NCI-H2081 treated with DMSO at 0.1 percent for 48 hours (cell line): ENCODE results near the gene ZNF483.
A peak's percentile ranks its signal among the peaks of the same experiment; 100 is the strongest.
"Not testable (repeated sequence)": the region's sequence is repeated elsewhere in the genome, so short reads cannot be mapped to it uniquely, and the experiment has no call there.

Experiments used
- DNase-seq: peaks from one replicate; lab custom pipeline; 2025; lab: John Stamatoyannopoulos, UW

The ZNF483 gene

DNA sequence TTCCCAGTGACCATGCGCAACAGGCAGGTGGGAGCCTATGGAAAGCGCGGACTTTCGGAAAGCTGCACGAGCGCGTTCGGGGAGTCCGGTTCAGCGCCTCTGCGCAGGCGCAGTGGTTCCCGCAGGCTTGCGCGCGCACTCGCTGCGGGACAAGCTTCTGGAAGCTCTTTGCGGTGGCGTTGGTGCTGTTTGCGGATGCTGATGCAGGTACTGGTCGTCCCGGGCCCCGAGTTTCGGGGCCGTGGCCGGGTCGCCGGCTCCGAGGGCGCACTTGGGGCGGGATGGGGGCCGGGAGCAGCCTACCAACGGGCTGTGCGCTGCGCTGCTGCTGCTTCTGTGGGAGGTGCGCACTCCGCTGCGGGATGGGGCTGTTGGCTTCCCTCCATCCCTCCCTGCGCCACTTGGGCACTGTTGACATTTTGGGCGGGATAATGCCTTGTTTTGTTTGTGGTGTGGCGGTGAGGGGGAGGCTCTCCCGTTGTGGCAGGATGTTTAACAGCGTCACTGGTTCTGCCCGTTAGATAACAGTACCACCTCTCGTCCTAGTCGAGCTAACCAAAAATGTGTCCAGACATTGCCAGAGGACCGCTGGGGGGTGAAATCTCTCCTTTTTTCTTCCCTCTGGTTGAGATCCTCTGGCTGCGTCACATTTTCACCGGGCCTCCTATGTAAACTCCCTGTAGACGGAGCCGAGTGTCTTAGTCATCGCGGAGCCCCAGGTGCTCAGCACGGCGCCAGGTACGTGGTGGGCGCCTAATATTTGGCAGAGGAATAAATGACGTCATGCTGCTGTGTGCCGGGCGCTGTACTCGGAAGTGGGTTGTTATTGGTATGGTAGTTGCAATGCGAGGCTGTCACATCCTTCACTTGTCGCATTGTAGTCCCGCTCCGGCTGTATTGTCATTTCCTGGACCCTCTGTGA, at the start of gene ZNF483:
Gene ZNF483 (plus strand): TSS at position 124 of the 922 bp plus-strand sequence. CDS start 2,217 bp downstream, outside the sequence.
- DNase-seq: peak; percentile 43

DNA sequence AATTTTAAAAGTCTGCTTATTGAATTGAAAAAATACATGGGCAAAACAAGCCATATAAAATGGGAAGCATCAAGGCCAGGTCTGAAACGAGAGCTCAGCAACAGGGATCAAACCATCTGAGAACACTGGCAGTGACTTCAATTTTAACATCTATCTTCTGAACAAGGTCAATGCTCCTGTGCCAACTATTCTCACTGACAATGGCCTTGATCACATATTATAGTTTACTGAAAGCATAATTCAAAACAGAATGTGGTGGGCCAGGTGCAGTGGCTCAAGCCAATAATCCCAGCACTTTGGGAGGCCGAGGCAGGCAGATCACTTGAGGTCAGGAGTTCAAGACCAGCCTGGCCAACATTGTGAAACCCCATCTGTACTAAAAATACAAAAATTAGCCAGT, 49.8 kb upstream of the ZNF483 start:
- no peak for DNase-seq

DNA sequence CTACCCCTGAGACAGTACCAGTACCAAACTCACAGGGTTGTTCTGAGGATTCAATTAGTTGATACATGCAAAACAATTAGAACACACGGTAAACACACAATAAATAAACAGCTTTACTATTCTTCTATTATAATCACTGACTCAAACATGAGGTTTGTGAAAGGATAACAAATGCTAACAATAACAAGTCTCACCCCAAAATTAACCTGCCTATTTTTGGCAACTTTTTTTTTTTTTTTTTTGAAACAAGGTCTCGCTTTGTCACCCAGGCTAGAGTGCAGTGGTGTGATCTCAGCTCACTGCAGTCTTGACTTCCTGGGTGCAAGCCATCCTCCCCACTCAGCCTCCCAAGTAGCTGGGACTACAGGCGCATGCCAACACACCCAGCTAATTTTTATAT, 47.3 kb upstream of the ZNF483 start:
- no peak for DNase-seq

- peak; percentile 30 for DNase-seq
Measured at GRCh38 chr9:111481885-111482636, 42.9 kb upstream of the ZNF483 start.

- no peak for DNase-seq
Measured at GRCh38 chr9:111482694-111483438, 42.1 kb upstream of the ZNF483 start.

DNA sequence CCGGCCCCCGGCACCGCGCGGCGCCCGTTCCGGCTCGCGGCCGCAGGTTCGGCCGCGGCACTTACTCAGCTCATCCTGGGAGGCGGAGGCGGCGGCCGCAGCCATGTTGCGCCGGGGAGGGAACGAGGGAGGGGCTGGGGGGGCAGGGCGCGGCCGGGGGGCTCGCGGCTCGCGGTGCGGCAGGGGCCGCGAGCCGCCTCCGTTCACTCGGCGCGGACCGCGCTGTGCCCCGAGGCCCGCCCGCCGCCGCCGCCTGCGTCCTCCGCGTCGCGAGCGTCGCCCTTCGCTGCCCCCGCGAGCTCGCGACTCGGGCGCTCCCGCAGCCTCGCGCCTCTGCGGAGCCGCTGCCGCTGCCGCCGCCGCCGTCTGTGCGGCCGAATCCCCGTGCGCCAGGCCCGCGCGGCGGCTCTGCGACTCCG, 41.5 kb upstream of the ZNF483 start:
- no peak for DNase-seq

- DNase-seq: no peak
Measured at GRCh38 chr9:111483858-111484571, 41.0 kb upstream of the ZNF483 start, which contains the start of gene ECPAS. ECPAS (minus strand) TSS chr9:111484383; CDS start chr9:111472918, 11,465 bp downstream.

- no peak for DNase-seq
Measured at GRCh38 chr9:111484572-111484894, 40.4 kb upstream of the ZNF483 start.

DNA sequence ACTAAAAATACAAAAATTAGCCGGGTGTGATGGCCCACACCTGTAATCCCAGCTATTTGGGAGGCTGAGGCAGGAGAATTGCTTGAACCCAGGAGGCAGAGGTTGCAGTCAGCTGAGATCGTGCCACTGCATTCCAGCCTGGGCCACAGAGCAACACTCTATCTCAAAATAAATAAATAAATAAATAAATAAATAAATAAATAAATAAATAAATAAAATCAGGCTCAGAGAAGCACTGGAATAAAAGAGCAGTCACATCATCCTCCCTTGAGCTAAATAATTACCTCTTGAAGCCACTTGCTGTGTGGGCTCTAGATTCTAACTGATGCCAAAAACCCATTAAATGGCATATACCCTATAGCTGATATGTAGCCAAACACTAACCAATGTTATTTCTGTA, 27.8 kb upstream of the ZNF483 start:
- DNase-seq: not testable (repeated sequence)

DNA sequence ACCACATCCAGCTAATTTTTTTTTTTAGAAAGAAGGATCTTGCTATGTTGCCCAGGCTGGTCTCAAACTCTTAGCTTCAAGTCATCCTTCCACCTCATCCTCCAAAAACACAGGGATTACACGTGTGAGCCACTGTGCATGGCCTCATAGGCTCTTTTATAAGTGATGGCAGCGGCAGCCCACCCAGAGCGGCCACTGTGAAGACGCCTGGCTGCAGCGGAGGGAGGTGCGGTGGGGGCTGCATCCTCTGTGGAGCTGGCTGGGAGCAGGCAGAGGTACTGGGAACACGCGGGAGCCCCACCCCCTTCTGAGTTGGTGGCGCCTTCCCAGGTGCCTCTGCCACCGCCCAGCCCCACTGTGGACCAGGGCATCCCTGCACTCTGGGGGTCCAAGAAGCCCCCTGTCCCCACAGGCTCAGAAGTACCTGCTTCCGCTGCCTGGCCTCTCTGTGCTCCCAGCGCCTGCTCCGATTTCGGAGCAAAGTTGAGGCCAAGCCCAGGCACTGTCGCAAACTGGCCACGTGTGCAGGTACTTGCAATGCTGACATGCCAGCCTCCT, 23.9 kb upstream of the ZNF483 start:
- DNase-seq: no peak

DNA sequence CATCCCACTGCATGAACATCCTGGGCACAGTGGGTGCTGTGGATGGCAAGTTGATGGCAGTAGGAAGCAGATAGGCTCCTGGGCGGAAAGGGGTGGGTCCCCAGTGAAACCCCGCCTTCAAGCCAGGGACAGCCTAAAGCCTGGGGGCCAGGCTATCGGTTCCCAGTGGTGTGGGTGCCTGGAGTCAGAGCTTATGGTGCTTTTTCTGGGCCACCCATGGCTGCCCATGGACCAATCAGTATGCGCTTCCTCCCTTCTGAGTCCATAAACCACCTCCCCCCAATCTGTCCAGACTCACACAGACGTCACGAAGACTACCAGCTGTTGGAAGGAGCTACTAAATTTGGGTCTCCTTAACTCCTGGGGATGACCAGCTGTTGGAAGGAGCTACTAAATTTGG, 23.3 kb upstream of the ZNF483 start:
- DNase-seq: no peak

DNA sequence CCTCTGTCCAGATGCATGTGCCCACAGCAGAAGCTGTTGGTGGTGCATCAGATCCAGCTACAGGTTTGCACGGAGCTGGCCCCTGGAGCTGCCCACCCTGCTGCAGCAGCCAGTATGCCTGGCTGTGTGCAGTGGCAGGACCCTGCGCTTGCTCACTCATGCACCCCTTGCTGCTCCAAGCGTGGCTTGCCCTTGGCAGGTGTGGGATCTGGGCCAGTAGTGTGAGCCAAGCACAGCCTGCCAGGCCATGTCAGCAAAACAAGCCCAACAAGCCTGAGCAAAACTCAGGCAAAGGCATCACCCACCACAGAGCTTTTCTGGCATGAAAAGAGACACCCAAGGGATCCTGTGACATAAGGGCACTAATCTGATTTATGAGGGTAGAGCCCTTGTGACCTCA, 22.5 kb upstream of the ZNF483 start:
- DNase-seq: no peak

DNA sequence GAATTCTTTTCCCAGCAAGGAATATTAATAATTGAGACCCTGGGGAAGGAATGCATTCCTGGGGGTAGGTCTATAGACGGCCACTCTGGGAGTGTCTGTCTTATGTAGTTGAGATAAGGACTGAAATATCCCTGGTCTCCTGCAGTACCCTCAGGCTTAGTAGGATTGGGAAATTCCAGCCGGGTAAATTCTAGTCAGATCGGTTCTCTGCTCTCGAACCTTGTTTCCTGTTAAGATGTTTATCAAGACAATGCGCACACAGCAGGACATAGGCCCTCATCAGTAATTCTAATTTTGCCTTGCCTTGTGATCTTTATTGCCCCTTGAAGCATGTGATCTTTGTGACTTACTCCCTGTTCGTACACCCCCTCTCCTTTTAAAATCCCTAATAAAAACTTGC, 13.4 kb upstream of the ZNF483 start:
- DNase-seq: not testable (repeated sequence)

- no peak for DNase-seq
Measured at GRCh38 chr9:111514967-111515366, 10.0 kb upstream of the ZNF483 start.

DNA sequence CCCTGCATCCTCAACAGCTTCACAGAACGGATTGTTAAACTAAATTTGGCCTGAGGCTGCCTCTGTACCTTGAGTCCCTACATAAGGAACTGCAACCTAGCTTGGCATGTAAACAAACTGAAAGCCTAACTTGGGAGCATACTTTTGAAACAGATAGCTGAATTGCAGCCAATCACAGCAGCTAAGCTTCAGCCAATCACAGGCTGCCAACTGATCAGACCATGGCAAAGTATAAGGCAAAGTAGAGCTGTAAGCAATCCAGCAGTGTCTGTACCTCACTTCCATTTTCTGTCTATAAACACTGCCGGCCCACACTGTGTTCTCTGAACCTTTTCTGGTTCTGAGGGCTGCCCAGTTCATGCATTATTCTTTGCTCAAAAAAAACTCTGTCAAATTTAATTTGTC, 8.9 kb upstream of the ZNF483 start:
- DNase-seq: no peak

DNA sequence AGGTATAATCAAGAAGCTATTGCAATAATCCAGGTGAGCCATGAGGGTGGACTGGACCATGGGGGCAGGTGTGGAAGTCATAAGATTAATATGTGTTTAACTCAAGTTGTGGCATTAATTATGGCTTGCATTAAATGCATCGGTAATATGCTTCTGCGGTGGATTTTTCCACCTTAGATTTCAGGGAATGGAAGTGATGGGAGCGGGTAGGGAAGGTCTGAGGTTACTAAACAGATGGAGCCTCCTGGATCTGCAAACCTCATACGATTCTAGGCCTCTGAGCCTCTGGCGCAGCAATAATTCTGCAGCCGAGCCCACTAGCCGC, 286 bp upstream of the ZNF483 start:
- no peak for DNase-seq

DNA sequence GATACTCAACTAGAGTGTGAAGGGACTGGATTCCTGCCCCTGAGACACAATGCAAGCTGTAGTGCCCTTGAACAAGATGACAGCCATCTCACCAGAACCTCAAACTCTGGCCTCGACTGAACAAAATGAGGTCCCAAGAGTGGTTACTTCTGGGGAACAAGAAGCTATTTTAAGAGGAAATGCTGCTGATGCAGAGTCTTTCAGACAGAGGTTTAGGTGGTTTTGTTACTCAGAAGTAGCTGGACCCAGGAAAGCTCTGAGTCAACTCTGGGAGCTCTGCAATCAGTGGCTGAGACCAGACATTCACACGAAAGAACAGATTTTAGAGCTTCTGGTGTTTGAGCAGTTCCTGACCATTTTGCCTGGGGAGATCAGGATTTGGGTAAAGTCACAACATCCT, 2.4 kb downstream of the ZNF483 start:
- no peak for DNase-seq

DNA sequence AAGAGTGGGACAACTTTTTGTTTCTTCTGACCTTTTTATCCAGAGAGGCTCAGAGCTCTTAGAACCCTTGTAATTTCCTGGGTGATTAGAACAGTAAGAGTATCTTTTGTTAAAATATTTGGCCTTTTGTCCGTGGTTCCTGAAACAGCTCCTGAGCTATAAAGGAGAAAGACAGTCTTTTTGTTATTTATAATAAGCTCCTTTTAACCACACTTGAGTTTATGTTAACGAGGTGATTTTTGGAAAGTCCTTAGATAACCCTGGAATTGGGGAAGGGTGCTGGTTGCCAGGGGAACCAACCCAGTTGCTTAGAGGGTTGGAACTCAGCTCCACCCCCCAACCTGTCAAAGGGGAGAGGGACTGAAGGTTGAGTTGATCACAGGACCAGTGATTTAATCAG, 4.8 kb downstream of the ZNF483 start:
- DNase-seq: no peak

DNA sequence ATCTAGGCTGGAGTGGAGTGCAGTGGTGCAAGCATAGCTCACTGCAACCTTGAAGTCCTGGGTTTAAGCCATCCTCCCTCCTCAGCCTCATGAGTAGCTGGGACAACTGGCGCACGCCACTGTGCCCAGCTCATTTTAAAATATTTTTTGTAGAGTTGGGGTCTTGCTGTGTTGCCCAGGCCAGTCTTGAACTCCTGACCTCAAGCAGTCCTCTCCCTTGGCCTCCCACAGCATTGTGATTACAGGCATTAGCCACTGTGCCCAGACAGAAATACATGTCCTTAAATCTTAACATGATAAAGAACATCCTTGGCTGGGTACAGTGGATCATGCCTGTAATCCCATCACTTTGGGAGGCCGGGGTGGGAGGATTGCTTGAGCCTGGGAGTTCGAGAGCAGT, 6.7 kb downstream of the ZNF483 start:
- no peak for DNase-seq

- DNase-seq: no peak
Measured at GRCh38 chr9:111533099-111533790, 8.3 kb downstream of the ZNF483 start.
